ENCODE measurements around the gene P3H1.

Gene P3H1

DNA sequence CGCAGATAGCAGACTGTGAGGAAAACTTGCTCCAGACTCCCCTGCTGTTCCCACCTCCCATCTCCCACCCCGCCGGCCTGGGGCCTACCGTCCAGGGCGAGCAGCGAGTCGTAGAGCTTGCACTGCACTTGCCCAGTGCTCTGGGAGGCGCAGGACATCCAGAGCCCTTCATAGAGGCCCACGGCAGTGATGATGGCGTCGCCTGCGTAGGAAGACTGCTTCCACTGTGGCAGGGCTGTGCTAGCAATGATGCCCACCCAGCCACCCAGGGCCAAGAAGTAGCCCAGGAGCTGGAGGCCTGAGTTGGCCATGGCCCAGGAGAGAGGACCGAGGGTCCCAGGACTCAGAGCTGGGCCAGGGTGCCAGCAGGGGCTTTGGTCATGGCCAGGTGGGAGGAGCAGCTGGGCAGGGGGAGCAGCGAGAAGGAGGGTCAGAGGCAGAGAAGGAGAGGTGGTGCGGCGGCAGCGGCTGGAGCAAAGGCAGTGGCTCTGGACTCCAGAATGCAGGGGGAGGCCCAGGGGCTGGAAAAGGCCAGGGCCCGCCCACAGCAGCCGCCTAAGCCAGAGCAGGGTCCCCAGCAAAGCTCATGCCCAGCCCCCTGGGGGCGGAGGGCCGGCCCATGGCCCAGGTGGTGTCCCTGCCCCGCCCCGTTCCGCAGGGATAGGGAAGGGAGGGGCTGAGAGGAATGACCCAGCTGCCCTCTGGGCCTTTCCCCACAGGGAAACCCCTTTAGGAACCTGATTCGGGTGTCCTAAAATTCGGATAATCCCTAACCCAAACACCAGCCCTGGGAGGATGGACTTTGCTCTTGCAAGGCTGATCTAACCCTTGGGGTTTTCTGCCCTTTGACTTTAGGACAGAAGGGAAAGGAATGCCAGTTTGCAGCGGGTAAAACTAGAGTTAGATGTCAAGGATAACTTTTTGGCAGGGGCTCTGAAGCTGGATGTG, 26.8 kb downstream of the P3H1 start, which contains the start of gene CLDN19:
TSS of gene CLDN19 (minus strand) at position 484 of the 948 bp plus-strand sequence. CDS start at position 311, 173 bp downstream.
- TF ChIP-seq, protein P1, sequence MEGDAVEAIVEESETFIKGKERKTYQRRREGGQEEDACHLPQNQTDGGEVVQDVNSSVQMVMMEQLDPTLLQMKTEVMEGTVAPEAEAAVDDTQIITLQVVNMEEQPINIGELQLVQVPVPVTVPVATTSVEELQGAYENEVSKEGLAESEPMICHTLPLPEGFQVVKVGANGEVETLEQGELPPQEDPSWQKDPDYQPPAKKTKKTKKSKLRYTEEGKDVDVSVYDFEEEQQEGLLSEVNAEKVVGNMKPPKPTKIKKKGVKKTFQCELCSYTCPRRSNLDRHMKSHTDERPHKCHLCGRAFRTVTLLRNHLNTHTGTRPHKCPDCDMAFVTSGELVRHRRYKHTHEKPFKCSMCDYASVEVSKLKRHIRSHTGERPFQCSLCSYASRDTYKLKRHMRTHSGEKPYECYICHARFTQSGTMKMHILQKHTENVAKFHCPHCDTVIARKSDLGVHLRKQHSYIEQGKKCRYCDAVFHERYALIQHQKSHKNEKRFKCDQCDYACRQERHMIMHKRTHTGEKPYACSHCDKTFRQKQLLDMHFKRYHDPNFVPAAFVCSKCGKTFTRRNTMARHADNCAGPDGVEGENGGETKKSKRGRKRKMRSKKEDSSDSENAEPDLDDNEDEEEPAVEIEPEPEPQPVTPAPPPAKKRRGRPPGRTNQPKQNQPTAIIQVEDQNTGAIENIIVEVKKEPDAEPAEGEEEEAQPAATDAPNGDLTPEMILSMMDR (IDR thresholded peaks at IDR 0.05; ENCODE audit: poor library complexity, severe bottlenecking), result no peak

DNA sequence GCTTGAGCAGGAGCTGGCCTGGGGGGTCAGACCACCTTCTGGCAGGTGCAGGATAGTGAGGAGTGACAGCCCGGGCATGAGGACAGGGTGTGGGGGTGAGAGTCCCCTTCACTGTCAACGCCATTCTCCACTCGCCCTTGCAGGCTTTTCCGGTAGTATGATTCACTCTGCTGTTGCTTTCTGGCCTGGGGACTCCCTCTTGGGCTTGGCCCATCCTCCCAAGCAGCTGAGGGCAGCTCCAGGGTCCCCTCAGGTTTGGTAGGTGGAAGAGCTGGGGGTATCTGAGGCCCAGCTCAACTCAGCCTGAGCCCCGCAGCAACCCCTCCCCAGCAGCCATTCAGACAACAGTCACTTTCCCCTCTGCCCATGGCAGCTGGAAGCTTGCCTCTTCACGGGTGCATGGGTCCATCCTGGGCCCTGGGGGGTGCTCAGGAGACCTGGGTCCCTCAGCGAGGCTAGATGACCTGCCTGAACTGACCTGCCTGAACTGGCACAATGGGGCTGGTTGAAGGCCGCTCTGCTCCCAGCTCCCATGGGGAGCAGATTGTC, 28.1 kb downstream of the P3H1 start:
- DNase-seq (ENCODE audit: low spot score) (no peak), ATAC-seq (ENCODE audit: low read depth) (no peak)
- Histone ChIP-seq H3K36me3 (ENCODE audit: low read depth) (no peaks in the 10 kb centered on the region), H3K4me3 (ENCODE audit: severe bottlenecking) (no peak overlapping the region), H3K27ac (ENCODE audit: poor library complexity, severe bottlenecking) (no peak overlapping the region), H3K9me3 (ENCODE audit: severe bottlenecking) (no peaks in the 10 kb centered on the region), H3K27me3 (ENCODE audit: insufficient read depth, poor library complexity, severe bottlenecking) (no peaks in the 10 kb centered on the region), H3K4me1 (ENCODE audit: insufficient read depth, poor library complexity, severe bottlenecking) (peaks cover 12% of the 10 kb centered on the region)
- TF ChIP-seq, protein P1 (IDR thresholded peaks at IDR 0.05; ENCODE audit: poor library complexity, severe bottlenecking), result no peak

More for the DNA sequence above, 26.8 kb downstream of the P3H1 start, which contains the start of gene CLDN19:
- Histone ChIP-seq H3K27ac (ENCODE audit: poor library complexity, severe bottlenecking) (no peak within 1 kb of the TSS), H3K9me3 (ENCODE audit: severe bottlenecking) (no peaks in the 10 kb centered on the region), H3K4me1 (ENCODE audit: insufficient read depth, poor library complexity, severe bottlenecking) (peaks cover 12% of the 10 kb centered on the region), H3K4me3 (ENCODE audit: severe bottlenecking) (no peak within 1 kb of the TSS), H3K27me3 (ENCODE audit: insufficient read depth, poor library complexity, severe bottlenecking) (no peaks in the 10 kb centered on the region), H3K36me3 (ENCODE audit: low read depth) (no peaks in the 10 kb centered on the region)
- no peak for ATAC-seq (ENCODE audit: low read depth)
- no peak for DNase-seq (ENCODE audit: low spot score)

DNA sequence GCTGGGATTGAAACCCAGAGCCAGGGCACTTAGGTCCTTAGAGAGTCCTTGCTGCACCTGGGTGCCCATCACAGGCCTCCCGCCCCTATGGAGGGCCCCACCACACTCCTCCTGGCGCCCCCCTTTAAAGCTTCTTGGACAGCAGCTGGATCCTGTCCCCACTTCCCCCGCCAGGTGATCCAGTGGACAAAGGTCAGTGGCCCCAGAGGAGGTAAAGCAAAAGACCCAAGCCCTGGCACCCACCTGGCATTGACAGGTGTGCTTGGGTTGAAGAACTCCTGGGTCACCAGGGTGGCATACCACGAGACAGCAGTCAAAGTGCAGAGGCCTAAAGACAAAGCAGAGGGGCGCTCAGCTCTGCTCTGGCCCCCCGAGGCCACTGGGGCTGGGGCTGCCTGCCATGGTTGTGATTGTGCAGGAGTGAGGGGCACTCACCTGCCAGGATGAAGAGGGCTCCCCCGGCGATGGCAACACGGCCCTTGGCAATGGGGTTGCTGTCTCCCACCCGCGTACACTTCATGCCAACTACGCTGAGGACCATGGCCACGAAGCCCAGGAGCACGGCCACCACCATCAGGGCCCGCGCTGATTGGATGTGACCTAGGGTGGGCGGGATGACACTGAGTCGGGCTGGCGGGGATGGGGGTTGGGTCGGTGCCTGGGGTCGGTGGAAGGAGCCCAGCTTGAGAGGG, 28.7 kb downstream of the P3H1 start:
- Histone ChIP-seq H3K27me3 (ENCODE audit: insufficient read depth, poor library complexity, severe bottlenecking) (no peaks in the 10 kb centered on the region), H3K4me3 (ENCODE audit: severe bottlenecking) (no peak overlapping the region), H3K9me3 (ENCODE audit: severe bottlenecking) (no peaks in the 10 kb centered on the region), H3K27ac (ENCODE audit: poor library complexity, severe bottlenecking) (no peak overlapping the region), H3K4me1 (ENCODE audit: insufficient read depth, poor library complexity, severe bottlenecking) (peaks cover 7% of the 10 kb centered on the region), H3K36me3 (ENCODE audit: low read depth) (no peaks in the 10 kb centered on the region)
- DNase-seq (ENCODE audit: low spot score) (no peak), ATAC-seq (ENCODE audit: low read depth) (no peak)
- TF ChIP-seq, protein P1 (IDR thresholded peaks at IDR 0.05; ENCODE audit: poor library complexity, severe bottlenecking), result no peak

DNA sequence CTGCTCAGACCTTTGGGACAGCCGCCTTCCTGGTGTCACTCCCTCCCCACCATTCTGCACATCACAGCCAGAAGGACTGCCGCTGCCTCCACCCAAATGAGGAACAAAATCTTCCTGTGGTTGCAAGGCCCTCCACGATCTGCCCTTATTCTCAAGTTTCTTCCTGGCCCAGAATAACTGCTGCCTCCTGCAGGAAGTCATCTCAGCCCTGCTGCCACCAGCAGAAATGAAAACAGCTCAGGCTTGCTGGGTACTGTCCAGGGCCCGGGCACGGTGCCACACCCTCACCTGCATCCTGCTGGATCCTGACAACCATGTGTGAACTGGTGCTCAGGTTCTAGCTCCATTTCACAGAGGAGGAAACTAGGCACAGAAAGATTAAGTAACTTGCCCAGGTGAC, 29.6 kb downstream of the P3H1 start:
- Histone ChIP-seq H3K27me3 (ENCODE audit: insufficient read depth, poor library complexity, severe bottlenecking) (no peaks in the 10 kb centered on the region), H3K4me3 (ENCODE audit: severe bottlenecking) (no peak overlapping the region), H3K4me1 (ENCODE audit: insufficient read depth, poor library complexity, severe bottlenecking) (no peaks in the 10 kb centered on the region), H3K9me3 (ENCODE audit: severe bottlenecking) (no peaks in the 10 kb centered on the region), H3K36me3 (ENCODE audit: low read depth) (no peaks in the 10 kb centered on the region), H3K27ac (ENCODE audit: poor library complexity, severe bottlenecking) (no peak overlapping the region)
- ATAC-seq (ENCODE audit: low read depth) (no peak), DNase-seq (ENCODE audit: low spot score) (no peak)
- TF ChIP-seq, protein P1 (IDR thresholded peaks at IDR 0.05; ENCODE audit: poor library complexity, severe bottlenecking), result no peak
